SK-N-SH (cell line): ENCODE results near the gene ARHGAP27. TPM values are rescaled to one million over a fixed set of nuclear protein-coding genes. Genes with fewer than 3 reads are reported as not detected.

ENCODE experiments used
- CTCF ChIA-PET: fragments of 300-600, 350-600 bp; formaldehyde crosslinking; extraction: SDS; loops from one replicate; lab custom pipeline; 2021; lab: Yijun Ruan, JAX
- POLR2A ChIA-PET: fragments of 350-600 bp; sonication (Branson Sonifier 250); formaldehyde crosslinking; extraction: SDS; loops from one replicate; lab custom pipeline; 2020; ENCODE audit warnings: antibody characterized with exemption, inconsistent platforms; lab: Yijun Ruan, JAX
- DNase-seq: peaks from one replicate; pipeline ENCODE4 v3.0.0; 2012
- H2AFZ ChIP-seq: fragments of 200-600 bp; sonication (generic); 2 replicates; pipeline ENCODE4 v1.8.1; 2016; ENCODE audit warnings: antibody characterized with exemption, mild to moderate bottlenecking, low read depth
- H3F3A ChIP-seq: fragments of 200-600 bp; sonication (generic); replicated peaks from 2 replicates; pipeline ENCODE3; 2016; ENCODE audit warnings: antibody characterized with exemption, mild to moderate bottlenecking; ENCODE audit not compliant: insufficient read depth
- H3K27ac ChIP-seq, 2 experiments: fragments of 200-500 bp in 1 of 2; fragments of 200-600 bp in 1 of 2; sonication (Bioruptor generic) in 1 of 2; sonication (generic), shearing (Covaris generic) in 1 of 2; 2 replicates each; pipeline versions ENCODE4 v1.5.1 to v1.6.1; 2014 to 2016; ENCODE audit warnings: low read depth in 2 of 2, inconsistent platforms in 1 of 2, low read length in 1 of 2, mild to moderate bottlenecking in 1 of 2, mixed read lengths in 1 of 2
- H3K27me3 ChIP-seq: fragments of 200-600 bp; sonication (generic), shearing (Covaris generic); 2 replicates; pipeline ENCODE4 v1.6.1; 2016; ENCODE audit warnings: mixed run types; ENCODE audit not compliant: insufficient read depth
- H3K36me3 ChIP-seq, 2 experiments: fragments of 200-500 bp in 1 of 2; fragments of 200-600 bp in 1 of 2; sonication (Bioruptor generic) in 1 of 2; sonication (generic) in 1 of 2; replicated peaks in 1 of 2; 2 replicates each; pipeline versions ENCODE3 to v1.5.1; 2014 to 2016; ENCODE audit warnings: low read length in 1 of 2, mild to moderate bottlenecking in 1 of 2; ENCODE audit not compliant: insufficient read depth in 2 of 2, control insufficient read depth in 1 of 2
- H3K4me1 ChIP-seq, 2 experiments: fragments of 200-500 bp in 1 of 2; fragments of 200-600 bp in 1 of 2; sonication (Bioruptor generic) in 1 of 2; sonication (generic), shearing (Covaris generic) in 1 of 2; 2 replicates each; pipeline versions ENCODE4 v1.5.1 to v1.6.1; 2014 to 2016; ENCODE audit warnings: low read depth in 1 of 2, low read length in 1 of 2, mixed run types in 1 of 2; ENCODE audit not compliant: insufficient read depth in 2 of 2, control insufficient read depth in 1 of 2
- H3K4me2 ChIP-seq: fragments of 200-600 bp; sonication (generic), shearing (Covaris generic); 2 replicates; pipeline ENCODE4 v1.6.1; 2017; ENCODE audit warnings: mixed run types
- H3K4me3 ChIP-seq, 2 experiments: fragments of 200-500 bp in 1 of 2; fragments of 200-600 bp in 1 of 2; sonication (Bioruptor generic) in 1 of 2; sonication (generic), shearing (Covaris generic) in 1 of 2; 2 replicates each; pipeline versions ENCODE4 v1.5.1 to v1.8.1; 2014 to 2016; ENCODE audit warnings: low read depth in 2 of 2, inconsistent platforms in 1 of 2, low read length in 1 of 2, mild to moderate bottlenecking in 1 of 2, mixed read lengths in 1 of 2, moderate library complexity in 1 of 2
- H3K79me2 ChIP-seq: fragments of 200-600 bp; sonication (generic); 2 replicates; pipeline ENCODE4 v1.8.1; 2017; ENCODE audit warnings: mild to moderate bottlenecking; ENCODE audit not compliant: insufficient read depth
- H3K9ac ChIP-seq: fragments of 200-600 bp; sonication (generic); 2 replicates; pipeline ENCODE4 v1.6.1; 2017; ENCODE audit warnings: mixed run types
- H3K9me2 ChIP-seq: fragments of 200-600 bp; sonication (generic); 2 replicates; pipeline ENCODE4 v1.6.1; 2017; ENCODE audit warnings: mixed run types
- H3K9me3 ChIP-seq: fragments of 200-600 bp; sonication (generic); 2 replicates; pipeline ENCODE4 v1.6.1; 2017; ENCODE audit warnings: mixed run types, mild to moderate bottlenecking, moderate library complexity
- H4K20me1 ChIP-seq: fragments of 200-600 bp; sonication (generic); 2 replicates; pipeline ENCODE4 v1.6.1; 2017; ENCODE audit warnings: mild to moderate bottlenecking, mixed run types; ENCODE audit not compliant: insufficient read depth
- CHD2 ChIP-seq: fragments of 150-350 bp; IDR thresholded peaks from 2 replicates; pipeline ENCODE4 v1.6.1; 2018; ENCODE audit warnings: low read length; ENCODE audit not compliant: partially characterized antibody
- GABPA ChIP-seq: IDR thresholded peaks from 2 replicates; pipeline ENCODE4 v1.4.0; 2012; ENCODE audit warnings: low read depth, mild to moderate bottlenecking
- GATA2 ChIP-seq: sonication (generic); formaldehyde crosslinking; IDR thresholded peaks from 2 replicates; pipeline ENCODE4 v1.5.0; 2020; ENCODE audit warnings: mild to moderate bottlenecking, missing genetic modification reagents
- IRF3 ChIP-seq: fragments of 150-350 bp; IDR thresholded peaks from 2 replicates; pipeline ENCODE4 v1.6.1; 2016; ENCODE audit warnings: mild to moderate bottlenecking, low read depth, low read length
- NRF1 ChIP-seq: IDR thresholded peaks from 2 replicates; pipeline ENCODE4 v1.6.1; 2012; ENCODE audit warnings: low read depth, mild to moderate bottlenecking, low read length
- POLR2AphosphoS5 ChIP-seq: IDR thresholded peaks from 2 replicates; pipeline ENCODE4 v1.6.1; 2012; ENCODE audit warnings: low read depth, low read length
- REST ChIP-seq: IDR thresholded peaks from 2 replicates; pipeline ENCODE4 v1.6.1; 2012; ENCODE audit warnings: mild to moderate bottlenecking, low read depth, low read length, moderate library complexity
- RFX5 ChIP-seq: IDR thresholded peaks from 2 replicates; pipeline ENCODE4 v1.6.1; 2012; ENCODE audit warnings: mild to moderate bottlenecking, improper control_type of control experiment, low read length
- RXRA ChIP-seq: IDR thresholded peaks from 2 replicates; pipeline ENCODE4 v1.4.0; 2012; ENCODE audit warnings: low read depth, mild to moderate bottlenecking, borderline replicate concordance
- SIN3A ChIP-seq: IDR thresholded peaks from 2 replicates; pipeline ENCODE4 v1.6.1; 2012; ENCODE audit warnings: low read depth, mild to moderate bottlenecking, low read length, moderate library complexity, borderline replicate concordance
- SMC3 ChIP-seq: IDR thresholded peaks from 2 replicates; pipeline ENCODE4 v1.6.1; 2012; ENCODE audit warnings: low read depth, low read length, improper control_type of control experiment
- TCF12 ChIP-seq: IDR thresholded peaks from 2 replicates; pipeline ENCODE4 v1.4.0; 2012
- TEAD4 ChIP-seq: IDR thresholded peaks from 2 replicates; pipeline ENCODE4 v1.4.0; 2012; ENCODE audit warnings: mild to moderate bottlenecking, borderline replicate concordance; ENCODE audit not compliant: insufficient read depth
- USF1 ChIP-seq: IDR thresholded peaks from 2 replicates; pipeline ENCODE4 v1.4.0; 2012; ENCODE audit warnings: low read depth, borderline replicate concordance
- YY1 ChIP-seq: IDR thresholded peaks from 2 replicates; pipeline ENCODE4 v1.4.0; 2012; ENCODE audit warnings: low read depth, mild to moderate bottlenecking
- WGBS: methylation state at CpG from one replicate; pipeline ENCODE4 v1.1.6; 2017; ENCODE audit warnings: low lambda C conversion rate; 5-methylcytosine and 5-hydroxymethylcytosine counted together
- polyA plus RNA-seq, 3 experiments: library from polyadenylated mRNA; depleted of rRNA; stranded (reverse); fragments of >200 nt; gene quantifications; 2 replicates each; pipeline ENCODE4 v1.2.3, GENCODE V29; 2012

Gene ARHGAP27
- polyA plus RNA-seq, 1 of the 3 experiments (the other 2 are of a cell fraction) = 2.1 TPM

- H4K20me1 ChIP-seq = no peaks in the 10 kb centered on the region
- CTCF ChIA-PET = interaction anchor here (0.7 to 15.6 kb wide), 6 partner anchors 36 to 171 kb away, joined by 3 to 260 read pairs (median 5); partner anchors contain the start of gene FMNL1
- DNase-seq = no peak
Observed at GRCh38 chr17:45391291-45391690, 41.4 kb downstream of the ARHGAP27 start.

GRCh38 chr17:45389354-45389753 lies 43.3 kb downstream of the ARHGAP27 start:
- no peaks in the 10 kb centered on the region; a peak in 1 of 4 replicates for H3K4me1 ChIP-seq
- H4K20me1 ChIP-seq = no peaks in the 10 kb centered on the region
- H2AFZ ChIP-seq = no peak overlapping the region
- no peak overlapping the region for H3K4me2 ChIP-seq
- no peaks in the 10 kb centered on the region for H3K36me3 ChIP-seq
- no peak overlapping the region for H3K9ac ChIP-seq
- H3K9me2 ChIP-seq = no peaks in the 10 kb centered on the region
- H3K27ac ChIP-seq = no peak overlapping the region
- DNase-seq = no peak
- POLR2A ChIA-PET = no interaction called here
- H3K79me2 ChIP-seq = no peaks in the 10 kb centered on the region
- WGBS = 71% methylated on average over 3 of the region's 3 CpGs
- H3K4me3 ChIP-seq = no peak overlapping the region
- H3K27me3 ChIP-seq = no peaks in the 10 kb centered on the region
- no peaks in the 10 kb centered on the region for H3F3A ChIP-seq
- CTCF ChIA-PET = interaction anchor here (0.7 to 15.6 kb wide), 10 partner anchors 12 to 463 kb away, joined by 3 to 260 read pairs (median 4); partner anchors contain the start of gene FMNL1
- no peaks in the 10 kb centered on the region for H3K9me3 ChIP-seq
- TF ChIP-seq RFX5 (no peak), TCF12 (no peak), SIN3A (no peak), IRF3 (no peak), USF1 (no peak), SMC3 (no peak), NRF1 (no peak), REST (no peak), CHD2 (no peak), GATA2 (no peak)

More at GRCh38 chr17:45391291-45391690, 41.4 kb downstream of the ARHGAP27 start:
- H3K4me2 ChIP-seq = no peak overlapping the region
- TF ChIP-seq RXRA (no peak), SMC3 (no peak), POLR2AphosphoS5 (no peak), TEAD4 (no peak), NRF1 (no peak), YY1 (no peak), REST (no peak), GABPA (no peak)
- TF ChIP-seq, all 33 proteins: peak for 0
- H3K9me2 ChIP-seq = no peaks in the 10 kb centered on the region
- H3K79me2 ChIP-seq = no peaks in the 10 kb centered on the region
- H3F3A ChIP-seq = no peaks in the 10 kb centered on the region
- no peak overlapping the region for H2AFZ ChIP-seq
- H3K27ac ChIP-seq = no peak overlapping the region
- no peak overlapping the region for H3K4me3 ChIP-seq
- 84% methylated on average over 5 of the region's 5 CpGs for WGBS
- peaks cover 0 to 8% of the 10 kb centered on the region in 2 experiments; a peak in 1 of 4 replicates for H3K4me1 ChIP-seq
- no peaks in the 10 kb centered on the region for H3K27me3 ChIP-seq
- no peaks in the 10 kb centered on the region for H3K36me3 ChIP-seq
- POLR2A ChIA-PET = interaction anchor here (0.6 kb wide), 1 partner anchor 10 kb away, joined by 6 read pairs; no protein-coding TSS in a partner anchor
- no peaks in the 10 kb centered on the region for H3K9me3 ChIP-seq
- H3K9ac ChIP-seq = no peak overlapping the region
